Activated CD8-positive, alpha-beta memory T cell treated with anti-CD3 and anti-CD28 coated beads, Interleukin-2, amount 50 U/mL, for 24 hours (primary cell): ENCODE measurements around the gene HOXC10.

ENCODE experiments used
- DNase-seq: peaks from one replicate; pipeline ENCODE4 v3.0.0-alpha.2; 2020; ENCODE audit errors: extremely low read depth

Gene HOXC10

DNA sequence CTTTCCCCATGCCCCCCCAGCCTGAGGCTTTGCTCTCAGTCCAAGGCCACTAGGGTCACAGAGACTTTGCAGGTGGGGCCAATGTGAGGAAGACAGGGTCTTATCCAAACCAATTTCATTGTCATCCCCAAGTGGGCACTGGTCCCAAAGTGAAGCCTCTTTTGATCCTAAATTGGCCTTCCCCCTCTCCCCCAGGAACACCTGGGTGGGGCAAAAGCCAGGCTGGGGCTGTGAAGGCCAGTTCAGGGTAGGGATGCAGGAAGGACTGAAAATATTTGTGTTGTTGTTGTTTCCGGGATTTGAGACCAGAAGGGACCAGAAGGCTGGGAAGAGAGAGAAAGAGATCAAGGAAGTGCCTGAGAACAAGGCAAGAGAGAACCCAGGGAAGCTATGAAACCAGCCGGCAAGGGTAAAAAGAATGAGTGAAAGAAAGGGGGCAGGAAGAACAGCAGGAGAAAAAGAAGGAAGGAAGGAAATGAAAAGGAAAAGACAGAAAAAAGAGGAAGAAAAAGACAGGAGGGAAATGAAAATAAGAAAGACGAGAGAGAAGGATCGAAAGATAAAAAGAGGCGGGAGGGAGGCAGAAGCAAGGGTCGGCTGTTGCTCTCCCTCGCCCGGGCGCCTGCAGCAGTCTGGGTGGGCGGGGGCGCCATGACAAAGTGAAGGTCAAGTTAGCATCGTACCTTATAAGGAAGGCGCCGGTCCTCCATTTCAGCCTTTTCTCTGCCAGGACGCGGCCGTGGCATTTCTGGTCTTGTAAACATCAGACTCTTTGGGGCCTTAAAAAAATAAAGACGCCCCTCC lies 19.5 kb upstream of the HOXC10 start:
- no peak for DNase-seq

DNA sequence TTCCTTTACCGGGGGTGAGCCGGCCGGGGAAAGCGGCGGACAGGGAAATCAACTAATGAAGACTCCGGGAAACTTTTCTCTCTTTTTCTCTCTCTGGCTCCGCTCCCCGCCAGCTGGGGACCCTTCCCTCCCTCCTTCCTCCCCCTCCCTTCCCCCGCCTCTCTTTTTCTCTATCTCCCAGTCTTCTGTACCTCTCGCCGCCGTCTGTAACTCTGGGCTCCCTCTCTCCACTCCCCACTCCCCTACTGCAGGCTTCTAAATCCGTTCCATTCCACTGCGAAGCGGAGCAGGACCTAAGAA lies 18.9 kb upstream of the HOXC10 start:
- no peak for DNase-seq

DNA sequence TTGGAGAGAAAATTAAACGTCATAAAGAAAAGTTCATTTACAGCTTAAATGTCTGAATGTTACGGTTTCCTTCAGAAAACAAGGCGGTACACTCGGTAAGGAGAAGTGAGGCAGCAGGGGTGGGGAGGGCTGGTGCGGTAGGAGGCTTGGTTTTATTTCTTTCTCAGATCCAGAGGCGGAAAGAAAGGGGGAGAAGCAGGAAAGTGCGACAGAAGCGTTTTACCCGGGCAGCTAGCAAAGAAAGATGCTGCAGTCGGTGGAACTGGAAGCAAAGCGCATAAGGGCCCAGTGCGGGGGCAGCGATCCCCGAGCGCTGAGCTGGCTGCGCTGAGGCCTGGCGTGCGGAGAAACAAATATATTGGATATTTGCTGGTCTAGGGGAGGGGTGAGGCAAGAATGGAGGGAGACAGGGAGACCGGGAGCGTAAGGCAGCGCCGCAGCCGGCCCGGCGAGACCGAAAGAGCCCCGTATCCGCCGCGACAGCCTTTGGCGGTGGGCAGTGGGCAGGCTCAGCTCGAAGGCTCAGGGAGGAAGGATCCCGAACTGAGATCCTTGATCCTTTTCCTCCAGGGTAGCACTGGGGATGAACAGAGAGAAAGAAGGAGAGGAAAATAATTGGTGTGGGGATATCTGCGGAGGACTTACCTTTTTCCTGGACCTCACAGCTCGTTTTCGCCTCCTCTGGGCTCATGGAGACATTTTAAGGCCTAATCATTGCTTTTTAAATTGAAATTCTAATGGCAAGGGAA lies 18.4 kb upstream of the HOXC10 start:
- DNase-seq, result no peak

DNA sequence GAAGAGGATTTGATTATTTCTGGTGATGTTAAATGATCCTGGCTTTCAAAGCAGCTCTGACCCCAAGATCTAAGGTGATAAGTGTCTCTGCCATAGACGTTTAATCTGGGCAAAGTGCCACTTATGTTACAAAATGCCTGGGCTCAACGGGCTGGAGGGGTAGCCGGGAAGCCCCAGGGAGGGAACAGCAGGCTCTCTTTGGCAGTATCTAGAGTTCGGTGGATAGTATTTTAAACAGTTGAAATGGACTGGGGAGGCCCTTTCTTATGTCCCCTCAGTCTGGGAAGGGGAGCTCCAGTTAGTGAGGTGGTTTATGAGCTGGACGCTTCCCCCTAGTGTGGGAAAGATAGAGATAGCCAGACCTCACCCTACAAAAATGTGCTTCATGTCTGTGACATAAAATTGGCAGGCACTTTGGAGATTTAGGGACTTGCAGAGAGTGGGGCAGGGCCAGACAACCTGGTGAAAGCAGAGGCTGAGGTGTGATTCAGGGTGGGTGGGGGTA lies 17.5 kb upstream of the HOXC10 start:
- no peak for DNase-seq

GRCh38 chr12:53968214-53969127 lies 16.5 kb upstream of the HOXC10 start:
- DNase-seq, result no peak

- DNase-seq, result no peak
These were observed 15.2 kb upstream of the HOXC10 start for GRCh38 chr12:53969588-53970259.

GRCh38 chr12:53970451-53970850 lies 14.5 kb upstream of the HOXC10 start:
- no peak for DNase-seq

DNA sequence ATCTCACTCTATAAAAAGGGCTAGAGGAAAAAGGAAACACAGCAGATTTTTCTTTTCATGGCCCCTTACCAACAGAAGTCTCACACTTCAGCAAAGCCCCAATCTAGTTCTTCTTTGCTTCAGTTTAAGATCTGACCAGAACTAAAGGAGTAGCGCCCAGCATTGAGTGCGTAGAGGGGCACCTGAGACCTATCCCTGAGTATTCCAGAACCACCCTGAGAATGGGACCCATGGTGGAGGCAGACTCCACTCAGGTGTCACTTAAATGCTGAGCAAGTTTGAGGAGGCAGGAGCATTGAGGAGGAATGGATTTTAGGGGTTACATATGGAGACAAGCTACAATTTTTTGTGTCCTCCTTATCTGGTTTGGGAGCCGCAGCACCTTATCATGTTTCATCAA lies 13.8 kb upstream of the HOXC10 start:
- DNase-seq, result no peak

GRCh38 chr12:53971686-53972085 lies 13.3 kb upstream of the HOXC10 start:
- DNase-seq, result no peak

GRCh38 chr12:53972152-53972702 lies 12.7 kb upstream of the HOXC10 start:
- DNase-seq, result no peak

DNA sequence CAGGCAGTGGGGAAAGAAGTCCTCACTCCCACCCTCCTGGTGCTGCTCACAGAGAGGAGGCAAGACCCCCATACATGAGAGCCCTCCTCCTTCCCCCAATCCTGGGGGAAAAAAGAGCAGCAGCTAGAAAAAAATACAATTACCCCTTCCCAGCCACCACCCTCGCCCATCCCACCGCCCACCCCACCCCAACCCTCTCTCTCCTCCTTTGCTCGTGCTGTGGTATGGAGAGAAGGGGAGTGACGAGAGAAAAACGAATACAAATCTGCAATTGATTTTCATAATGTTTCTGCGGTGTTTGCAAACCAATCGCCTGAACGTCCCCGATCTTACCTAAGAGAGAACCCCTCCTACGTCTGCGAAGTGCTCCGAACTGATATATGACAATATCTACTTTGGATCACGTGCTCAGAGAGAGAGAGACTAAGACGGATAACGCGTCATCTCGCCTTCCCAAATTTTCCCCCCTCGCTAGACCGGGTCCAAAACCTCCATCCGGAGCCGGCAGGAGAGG lies 12.2 kb upstream of the HOXC10 start, which contains the start of gene HOXC11:
Gene HOXC11, plus strand, starts transcription at position 405 of the 514 bp plus-strand sequence. CDS start 116 bp downstream, outside the sequence.
- DNase-seq, result no peak

DNA sequence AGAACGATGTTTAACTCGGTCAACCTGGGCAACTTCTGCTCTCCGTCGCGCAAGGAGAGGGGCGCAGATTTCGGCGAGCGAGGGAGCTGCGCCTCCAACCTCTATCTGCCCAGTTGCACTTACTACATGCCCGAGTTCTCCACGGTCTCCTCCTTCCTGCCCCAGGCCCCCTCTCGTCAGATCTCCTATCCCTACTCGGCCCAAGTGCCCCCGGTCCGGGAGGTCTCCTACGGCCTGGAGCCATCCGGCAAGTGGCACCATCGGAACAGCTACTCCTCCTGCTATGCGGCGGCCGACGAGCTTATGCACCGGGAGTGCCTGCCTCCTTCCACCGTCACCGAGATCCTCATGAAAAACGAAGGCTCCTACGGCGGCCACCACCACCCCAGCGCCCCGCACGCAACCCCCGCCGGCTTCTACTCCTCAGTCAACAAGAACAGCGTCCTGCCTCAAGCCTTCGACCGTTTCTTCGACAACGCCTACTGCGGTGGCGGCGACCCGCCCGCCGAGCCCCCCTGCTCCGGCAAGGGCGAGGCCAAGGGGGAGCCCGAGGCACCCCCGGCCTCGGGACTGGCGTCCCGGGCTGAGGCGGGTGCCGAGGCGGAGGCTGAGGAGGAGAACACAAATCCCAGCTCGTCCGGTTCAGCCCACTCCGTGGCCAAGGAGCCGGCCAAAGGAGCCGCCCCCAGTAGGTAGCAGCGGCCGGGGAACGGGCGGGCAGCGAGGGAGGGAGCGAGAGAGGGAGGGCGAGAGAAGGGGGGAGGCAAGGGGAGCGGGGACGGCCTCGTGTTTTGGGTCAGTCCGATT lies 11.5 kb upstream of the HOXC10 start:
- no peak for DNase-seq

- DNase-seq, result no peak
These were observed 10.6 kb upstream of the HOXC10 start, which contains the start of gene HOTAIR for GRCh38 chr12:53974084-53975063. HOTAIR (minus strand) TSS chr12:53974954.

GRCh38 chr12:53975064-53975471 lies 9.9 kb upstream of the HOXC10 start:
- DNase-seq, result no peak

DNA sequence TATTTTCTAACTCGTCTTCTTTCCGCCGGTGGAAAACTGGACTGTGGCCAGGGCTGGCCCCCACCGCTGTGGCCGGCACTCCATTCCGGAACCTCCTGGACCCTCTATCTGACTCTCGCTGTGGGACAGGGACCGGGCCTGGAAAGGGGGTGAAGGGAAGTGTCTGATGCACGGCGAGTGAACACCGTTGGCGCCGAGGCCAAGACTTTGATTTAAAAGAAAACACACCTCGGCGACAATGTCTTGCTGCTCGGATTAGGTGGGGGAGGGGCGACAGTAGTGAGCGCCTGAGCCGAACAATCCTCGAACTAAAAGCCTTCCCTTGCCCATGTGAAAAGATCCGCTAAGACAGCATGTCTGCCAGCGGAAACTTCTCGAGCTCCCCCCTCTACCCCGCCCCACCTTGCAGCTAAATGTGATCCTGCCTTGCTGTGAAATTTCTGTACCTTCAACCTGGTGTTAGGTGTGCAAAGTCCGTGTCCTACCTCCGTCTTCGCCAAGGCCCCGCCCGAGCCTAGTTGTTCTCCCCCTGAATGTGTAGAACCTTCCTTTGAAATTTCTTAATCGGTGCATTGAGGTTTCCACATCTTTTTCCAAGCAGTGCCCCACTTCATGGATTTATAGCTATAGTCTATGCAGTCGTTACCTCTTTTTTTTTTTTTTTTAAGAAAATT lies 9.3 kb upstream of the HOXC10 start:
- DNase-seq, result no peak

- no peak for DNase-seq
These were observed 8.6 kb upstream of the HOXC10 start for GRCh38 chr12:53976172-53976822.

GRCh38 chr12:53976823-53977595 lies 7.9 kb upstream of the HOXC10 start:
- DNase-seq, result no peak
